Inferior parietal cortex (tissue), 1 donor: ENCODE measurements around the gene PLA2G10.
"Not testable (repeated sequence)": the region's sequence is repeated elsewhere in the genome, so short reads cannot be mapped to it uniquely, and the experiment has no call there.

Experiments used
- DNase-seq: peaks from one replicate; pipeline ENCODE4 v3.0.0-alpha.2; 2016; ENCODE audit errors: extremely low spot score

PLA2G10 gene, protein sequence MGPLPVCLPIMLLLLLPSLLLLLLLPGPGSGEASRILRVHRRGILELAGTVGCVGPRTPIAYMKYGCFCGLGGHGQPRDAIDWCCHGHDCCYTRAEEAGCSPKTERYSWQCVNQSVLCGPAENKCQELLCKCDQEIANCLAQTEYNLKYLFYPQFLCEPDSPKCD

DNA sequence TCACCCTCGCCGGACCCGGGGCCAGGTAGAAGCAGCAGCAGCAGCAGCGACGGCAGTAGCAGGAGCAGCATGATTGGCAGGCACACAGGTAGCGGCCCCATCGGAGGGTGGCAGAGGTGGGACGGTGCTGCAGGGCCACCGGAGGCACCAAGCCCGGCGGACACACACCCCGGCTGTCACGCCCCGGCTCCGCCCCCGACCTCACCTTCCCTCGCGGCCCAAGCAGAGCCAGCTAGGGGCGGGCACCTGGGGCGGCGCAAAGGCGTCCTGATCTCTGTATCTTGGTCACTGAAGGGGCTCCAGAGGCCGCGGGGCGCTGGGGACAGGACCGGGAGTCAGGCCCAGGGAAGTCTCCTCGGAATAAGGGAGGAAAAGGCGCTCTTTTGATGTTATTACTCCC, at the start of gene PLA2G10:
Gene PLA2G10 (minus strand): TSS at position 180 of the 400 bp plus-strand sequence. CDS start 79 bp downstream, at position 101.
- DNase-seq: not testable (repeated sequence)

DNA sequence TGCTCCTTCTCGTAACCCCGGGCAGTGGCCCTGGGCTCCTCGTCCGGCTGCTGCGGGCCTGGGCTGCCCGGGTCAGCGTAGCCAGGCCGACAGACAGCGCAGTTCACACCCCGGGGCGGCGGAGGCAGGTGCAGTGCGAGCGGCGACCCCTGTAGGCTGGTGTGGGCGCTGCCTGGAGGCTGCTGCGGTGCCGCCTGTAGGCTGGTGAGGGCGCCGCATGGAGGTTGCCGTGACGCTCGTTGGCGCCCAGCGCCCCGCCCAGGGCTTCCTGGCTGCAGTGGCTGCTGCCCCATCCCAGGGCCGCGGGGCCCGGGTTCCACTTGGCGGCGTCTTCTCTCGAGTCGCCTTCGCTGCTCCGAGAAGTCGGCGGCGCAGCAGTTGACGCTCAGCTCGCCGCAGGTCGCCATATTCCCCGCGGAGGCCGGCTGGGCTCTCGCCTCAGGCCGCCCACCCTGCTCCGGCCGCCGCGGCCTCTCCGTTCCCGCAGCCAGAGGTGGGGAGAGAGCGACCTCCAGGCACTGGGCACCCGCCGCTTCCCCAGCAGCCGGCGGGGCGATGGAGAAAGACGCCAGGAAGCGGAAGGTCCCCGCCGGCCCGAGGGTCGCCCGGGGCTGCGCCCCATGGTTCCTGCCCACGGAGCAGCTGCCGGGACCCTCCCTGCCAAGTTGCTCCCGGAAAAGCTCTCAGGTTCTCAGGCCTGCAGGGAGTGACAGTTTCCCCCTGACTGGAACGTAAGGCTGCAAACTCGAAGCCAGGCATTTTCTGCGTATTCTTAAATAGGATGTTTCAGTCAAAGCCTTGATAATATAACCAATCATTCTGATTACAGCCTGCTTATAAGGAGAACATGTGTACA, 48.4 kb upstream of the PLA2G10 start, which contains the start of gene NPIPA2:
Gene NPIPA2 (plus strand): TSS at position 261 of the 856 bp plus-strand sequence. CDS start 5,533 bp downstream, outside the sequence.
- DNase-seq: not testable (repeated sequence)

DNA sequence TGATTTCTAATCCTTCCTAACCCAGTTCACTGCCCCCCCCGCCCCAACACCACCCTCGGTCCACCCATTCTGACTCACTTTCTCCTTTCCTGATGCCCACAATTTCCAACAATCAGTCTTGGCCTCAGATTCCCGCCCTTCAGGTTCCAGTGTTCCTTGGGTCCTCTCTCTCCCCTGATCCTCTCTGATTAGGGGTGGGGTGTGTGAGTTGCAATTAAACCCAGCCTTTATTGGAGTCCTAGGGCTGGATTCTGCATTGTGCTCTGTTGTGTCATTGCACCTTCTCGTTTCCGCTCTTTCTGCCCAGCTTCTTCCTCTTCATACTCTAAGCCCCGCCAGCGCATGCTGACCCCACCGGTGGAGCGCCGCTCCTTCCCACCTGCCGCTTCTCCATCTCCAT, 47.7 kb upstream of the PLA2G10 start:
- not testable (repeated sequence) for DNase-seq

DNA sequence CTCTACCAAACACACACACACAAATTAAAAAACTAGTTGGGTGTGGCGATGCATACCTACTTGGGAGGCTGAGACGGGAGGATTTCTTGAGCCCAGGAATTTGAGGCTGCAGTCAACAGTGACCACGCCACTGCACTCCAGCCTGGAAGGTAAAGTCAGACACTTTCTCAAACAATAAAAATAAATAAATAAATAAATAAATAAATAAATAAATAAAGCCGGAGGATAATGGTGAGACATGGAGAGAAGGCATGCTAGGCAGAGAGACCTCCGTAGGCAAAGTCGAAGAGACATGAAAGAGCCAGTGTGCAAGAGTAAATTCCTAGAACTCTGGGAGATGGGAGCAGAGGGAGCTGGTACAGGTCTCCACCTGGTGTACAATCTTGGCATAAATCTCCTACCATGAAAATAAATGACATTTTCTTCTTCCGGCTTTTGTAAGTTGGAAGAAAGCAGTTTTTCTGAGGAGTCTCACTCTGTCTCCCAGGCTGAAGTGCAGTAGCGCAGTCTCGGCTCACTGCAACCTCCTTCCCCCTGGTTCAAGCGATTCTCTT, 46.8 kb upstream of the PLA2G10 start:
- not testable (repeated sequence) for DNase-seq

DNA sequence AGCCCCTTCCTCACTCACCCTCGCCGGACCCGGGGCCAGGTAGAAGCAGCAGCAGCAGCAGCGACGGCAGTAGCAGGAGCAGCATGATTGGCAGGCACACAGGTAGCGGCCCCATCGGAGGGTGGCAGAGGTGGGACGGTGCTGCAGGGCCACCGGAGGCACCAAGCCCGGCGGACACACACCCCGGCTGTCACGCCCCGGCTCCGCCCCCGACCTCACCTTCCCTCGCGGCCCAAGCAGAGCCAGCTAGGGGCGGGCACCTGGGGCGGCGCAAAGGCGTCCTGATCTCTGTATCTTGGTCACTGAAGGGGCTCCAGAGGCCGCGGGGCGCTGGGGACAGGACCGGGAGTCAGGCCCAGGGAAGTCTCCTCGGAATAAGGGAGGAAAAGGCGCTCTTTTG, 39.1 kb upstream of the PLA2G10 start:
- not testable (repeated sequence) for DNase-seq

DNA sequence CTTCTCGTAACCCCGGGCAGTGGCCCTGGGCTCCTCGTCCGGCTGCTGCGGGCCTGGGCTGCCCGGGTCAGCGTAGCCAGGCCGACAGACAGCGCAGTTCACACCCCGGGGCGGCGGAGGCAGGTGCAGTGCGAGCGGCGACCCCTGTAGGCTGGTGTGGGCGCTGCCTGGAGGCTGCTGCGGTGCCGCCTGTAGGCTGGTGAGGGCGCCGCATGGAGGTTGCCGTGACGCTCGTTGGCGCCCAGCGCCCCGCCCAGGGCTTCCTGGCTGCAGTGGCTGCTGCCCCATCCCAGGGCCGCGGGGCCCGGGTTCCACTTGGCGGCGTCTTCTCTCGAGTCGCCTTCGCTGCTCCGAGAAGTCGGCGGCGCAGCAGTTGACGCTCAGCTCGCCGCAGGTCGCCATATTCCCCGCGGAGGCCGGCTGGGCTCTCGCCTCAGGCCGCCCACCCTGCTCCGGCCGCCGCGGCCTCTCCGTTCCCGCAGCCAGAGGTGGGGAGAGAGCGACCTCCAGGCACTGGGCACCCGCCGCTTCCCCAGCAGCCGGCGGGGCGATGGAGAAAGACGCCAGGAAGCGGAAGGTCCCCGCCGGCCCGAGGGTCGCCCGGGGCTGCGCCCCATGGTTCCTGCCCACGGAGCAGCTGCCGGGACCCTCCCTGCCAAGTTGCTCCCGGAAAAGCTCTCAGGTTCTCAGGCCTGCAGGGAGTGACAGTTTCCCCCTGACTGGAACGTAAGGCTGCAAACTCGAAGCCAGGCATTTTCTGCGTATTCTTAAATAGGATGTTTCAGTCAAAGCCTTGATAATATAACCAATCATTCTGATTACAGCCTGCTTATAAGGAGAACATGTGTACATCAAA, 9.3 kb upstream of the PLA2G10 start, which contains the start of gene NPIPA3:
Gene NPIPA3 (plus strand): TSS at position 256 of the 856 bp plus-strand sequence. CDS start 5,533 bp downstream, outside the sequence.
- DNase-seq: not testable (repeated sequence)

DNA sequence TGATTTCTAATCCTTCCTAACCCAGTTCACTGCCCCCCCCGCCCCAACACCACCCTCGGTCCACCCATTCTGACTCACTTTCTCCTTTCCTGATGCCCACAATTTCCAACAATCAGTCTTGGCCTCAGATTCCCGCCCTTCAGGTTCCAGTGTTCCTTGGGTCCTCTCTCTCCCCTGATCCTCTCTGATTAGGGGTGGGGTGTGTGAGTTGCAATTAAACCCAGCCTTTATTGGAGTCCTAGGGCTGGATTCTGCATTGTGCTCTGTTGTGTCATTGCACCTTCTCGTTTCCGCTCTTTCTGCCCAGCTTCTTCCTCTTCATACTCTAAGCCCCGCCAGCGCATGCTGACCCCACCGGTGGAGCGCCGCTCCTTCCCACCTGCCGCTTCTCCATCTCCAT, 8.6 kb upstream of the PLA2G10 start:
- DNase-seq: not testable (repeated sequence)

DNA sequence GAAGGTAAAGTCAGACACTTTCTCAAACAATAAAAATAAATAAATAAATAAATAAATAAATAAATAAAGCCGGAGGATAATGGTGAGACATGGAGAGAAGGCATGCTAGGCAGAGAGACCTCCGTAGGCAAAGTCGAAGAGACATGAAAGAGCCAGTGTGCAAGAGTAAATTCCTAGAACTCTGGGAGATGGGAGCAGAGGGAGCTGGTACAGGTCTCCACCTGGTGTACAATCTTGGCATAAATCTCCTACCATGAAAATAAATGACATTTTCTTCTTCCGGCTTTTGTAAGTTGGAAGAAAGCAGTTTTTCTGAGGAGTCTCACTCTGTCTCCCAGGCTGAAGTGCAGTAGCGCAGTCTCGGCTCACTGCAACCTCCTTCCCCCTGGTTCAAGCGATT, 7.8 kb upstream of the PLA2G10 start:
- not testable (repeated sequence) for DNase-seq

DNA sequence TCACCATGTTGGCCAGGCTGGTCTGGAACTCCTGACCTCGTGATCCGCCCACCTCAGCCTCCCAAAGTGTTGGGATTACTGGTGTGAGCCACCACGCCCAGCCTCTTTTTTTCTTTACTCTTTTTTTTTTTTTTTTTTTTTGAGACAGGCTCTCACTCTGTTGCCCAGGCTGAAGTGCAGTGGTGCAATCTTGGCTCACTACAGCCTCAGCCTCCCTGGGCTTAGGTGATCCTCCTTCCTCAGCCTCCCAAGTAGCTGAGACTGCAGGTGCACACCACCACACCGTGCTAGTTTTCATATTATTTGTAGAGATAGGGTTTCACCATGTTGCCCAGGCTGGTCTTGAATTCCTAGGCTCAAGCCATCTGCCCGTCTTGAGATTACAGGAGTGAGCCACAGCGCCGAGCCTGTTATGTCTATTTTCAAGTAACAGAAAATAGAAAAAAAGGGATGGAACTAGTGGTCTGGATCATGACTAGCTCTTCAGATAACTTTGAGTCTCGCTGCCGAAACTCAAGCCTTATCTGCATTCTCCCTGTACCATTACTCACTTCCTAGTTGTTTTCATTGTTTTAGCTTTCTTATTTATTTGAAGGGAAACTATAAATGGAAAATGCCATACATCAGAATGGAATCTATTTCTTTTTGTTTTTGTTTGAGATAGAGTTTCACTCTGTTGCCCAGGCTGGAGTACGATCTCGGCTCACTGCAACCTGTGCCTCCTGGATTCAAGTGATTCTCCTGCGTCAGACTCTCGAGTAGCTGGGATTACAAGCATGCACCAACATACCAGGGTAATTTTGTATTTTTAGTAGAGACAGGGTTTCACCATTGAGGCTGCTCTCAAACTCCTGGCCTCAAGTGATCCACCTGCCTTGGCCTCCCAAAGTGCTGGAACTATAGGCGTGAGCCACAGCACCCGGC, 8.0 kb downstream of the PLA2G10 start:
- DNase-seq: not testable (repeated sequence)

DNA sequence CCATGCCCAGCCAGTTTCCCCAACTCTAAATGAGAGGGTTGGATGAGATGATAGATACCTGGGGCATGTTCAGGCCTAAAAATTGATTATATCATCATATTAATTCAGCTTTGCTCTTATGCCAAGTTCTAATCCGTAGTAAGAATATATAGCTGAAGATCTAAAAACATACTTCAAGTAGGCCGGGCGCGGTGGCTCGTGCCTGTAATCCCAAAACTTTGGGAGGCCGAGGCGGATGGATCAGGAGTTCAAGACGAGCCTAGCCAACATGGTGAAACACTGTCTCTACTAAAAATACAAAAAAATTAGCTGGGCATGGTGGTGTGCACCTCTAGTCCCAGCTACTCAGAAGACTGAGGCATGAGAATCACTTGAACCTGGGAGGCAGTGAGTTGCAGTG, 12.0 kb downstream of the PLA2G10 start:
- DNase-seq: no peak

DNA sequence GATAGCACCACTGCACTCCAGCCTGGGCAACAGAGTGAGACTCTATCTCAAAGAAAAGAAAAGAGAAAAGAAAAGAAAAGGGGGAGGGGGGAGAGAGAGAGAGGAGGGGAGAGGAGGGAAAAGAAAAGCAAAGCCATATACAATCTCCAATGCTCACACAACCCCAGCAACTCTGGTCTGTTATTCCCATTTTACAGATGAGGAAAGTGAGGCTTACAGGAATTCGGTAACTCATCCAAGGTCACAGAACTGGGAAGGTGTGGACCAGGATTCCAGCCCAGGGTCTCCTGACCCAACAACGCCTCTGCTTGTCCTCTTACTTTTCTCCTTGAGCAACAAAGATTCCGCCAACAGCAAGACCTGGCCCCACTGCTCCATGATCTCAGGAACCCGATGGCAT, 13.0 kb downstream of the PLA2G10 start:
- DNase-seq: no peak

DNA sequence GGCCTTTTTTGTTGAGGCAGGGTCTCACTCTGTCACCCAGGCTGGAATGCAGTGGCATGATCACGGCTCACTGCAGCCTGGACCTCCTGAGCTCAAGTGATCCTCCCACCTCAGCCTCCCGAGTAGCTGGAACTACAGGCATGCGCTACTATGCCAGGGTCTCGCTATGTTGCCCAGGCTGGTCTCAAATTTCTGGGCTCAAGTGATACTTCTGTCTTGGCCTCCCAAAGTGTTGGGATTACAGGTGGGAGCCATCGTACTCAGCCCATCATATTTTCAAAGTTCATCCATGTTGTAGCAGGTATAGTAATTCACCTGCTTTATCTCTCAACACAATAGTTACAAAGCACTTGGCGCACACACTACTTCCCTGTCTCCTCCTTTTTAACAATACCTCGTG, 13.7 kb downstream of the PLA2G10 start:
- DNase-seq: not testable (repeated sequence)

DNA sequence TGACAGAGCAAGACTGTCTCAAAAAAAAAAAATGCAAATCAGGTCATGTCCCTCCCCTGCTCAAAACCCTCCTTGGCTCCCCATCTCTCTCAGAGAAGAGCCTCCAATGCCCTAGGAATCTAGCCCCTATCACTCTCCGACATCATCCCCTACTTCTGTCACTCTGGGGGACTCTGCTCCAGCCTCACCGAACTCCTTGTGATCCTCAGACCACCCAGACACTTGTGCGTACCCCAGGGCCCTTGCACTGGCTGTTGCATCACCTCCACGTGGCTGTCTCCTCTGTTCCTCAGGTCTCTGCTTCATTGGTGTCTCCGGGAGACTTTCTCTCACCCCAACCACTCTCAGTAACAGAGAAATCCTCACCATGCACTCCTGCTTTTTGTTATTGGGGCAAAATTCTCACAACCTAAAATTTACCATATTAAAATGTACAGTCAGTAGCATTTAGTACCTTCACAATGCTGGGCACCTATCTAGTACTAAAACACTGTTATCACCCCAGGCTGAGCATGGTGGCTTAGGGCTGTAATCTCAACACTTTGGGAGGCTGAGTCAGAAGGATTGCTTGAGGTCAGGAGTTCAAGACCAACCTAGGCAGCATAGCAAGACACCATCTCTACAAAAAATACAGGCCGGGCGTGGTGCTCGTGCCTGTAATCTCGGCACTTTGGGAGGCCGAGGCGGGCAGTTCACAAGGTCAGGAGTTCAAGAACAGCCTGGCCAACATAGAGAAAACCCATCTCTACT, 15.2 kb downstream of the PLA2G10 start:
- no peak for DNase-seq

DNA sequence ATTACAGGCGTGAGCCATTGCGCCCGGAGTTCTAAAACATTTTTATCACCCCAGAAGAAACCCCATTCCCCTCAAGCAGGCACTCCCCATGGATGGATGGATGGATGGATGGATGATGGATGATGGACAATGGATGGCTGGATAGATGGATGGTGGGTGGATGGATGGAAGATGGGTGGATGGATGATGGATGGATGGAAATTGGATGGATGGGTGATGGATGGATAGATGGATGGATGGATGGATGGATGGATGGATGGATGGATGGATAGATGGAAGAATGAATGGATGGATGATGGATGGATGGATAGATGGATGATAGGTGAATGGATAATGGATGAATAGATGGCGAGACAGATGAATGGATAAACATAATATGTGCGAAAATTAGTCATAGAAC, 16.5 kb downstream of the PLA2G10 start:
- no peak for DNase-seq

DNA sequence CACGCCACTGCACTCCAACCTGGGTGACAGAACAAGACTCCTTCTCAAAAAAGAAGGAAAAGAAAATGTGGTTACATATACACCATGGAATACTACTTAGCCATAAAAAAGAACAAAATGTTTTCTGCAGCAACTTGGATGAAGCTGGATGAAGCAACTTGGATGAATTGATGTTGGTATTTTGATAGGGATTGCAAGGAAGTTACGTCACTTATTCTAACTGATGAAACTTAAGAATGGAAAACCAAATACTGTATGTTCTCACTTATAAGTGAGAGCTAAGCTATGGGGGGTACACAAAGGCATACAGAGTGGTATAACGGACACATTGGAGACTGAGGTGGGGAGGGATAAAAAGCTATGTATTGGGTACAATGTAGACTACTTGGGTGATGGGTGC, 17.5 kb downstream of the PLA2G10 start:
- DNase-seq: no peak

DNA sequence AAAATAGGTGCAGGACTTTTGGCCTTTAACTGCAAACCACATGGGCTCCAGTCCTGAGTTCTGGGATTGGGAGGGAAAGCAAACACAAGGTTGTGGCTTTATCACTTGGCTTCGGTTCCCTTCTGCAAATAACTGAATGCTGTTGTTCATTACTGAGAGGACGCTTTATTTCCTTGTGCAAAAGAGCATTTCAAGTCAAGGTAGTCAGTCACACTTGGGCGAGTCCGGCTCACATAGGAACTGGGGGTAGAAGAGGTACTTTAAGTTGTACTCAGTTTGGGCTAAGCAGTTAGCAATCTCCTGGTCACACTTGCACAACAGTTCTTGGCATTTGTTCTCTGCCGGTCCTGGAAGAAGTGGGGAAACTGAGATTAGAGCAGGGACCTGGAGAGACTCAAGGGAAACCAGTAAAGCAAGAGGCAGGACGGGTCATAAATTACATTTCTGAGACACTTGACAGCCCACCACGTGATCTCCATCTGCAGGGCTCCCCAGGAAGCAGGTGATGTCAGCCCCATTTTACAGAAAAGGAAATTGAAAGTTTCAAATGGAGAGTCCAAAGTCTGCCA, 21.6 kb downstream of the PLA2G10 start:
- no peak for DNase-seq

DNA sequence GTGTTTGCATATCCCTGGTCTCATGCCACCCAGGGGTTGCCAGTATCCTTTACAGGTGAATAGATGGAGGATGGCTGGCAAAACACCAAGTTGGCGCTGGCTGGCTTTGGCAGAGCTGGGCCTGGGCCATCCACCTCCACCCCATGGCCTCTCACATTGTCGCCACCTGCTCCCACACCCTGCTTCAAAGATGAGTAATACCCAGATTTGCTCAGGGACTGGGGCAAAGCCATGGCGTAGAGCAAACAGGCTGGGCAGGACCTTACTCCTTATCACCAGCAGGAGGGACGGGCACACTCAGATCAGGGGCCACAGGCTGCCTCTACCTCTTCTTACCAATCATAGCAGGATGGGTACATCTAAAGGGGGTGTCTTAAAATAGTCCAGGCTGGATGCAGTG, 24.3 kb downstream of the PLA2G10 start:
- DNase-seq: no peak

DNA sequence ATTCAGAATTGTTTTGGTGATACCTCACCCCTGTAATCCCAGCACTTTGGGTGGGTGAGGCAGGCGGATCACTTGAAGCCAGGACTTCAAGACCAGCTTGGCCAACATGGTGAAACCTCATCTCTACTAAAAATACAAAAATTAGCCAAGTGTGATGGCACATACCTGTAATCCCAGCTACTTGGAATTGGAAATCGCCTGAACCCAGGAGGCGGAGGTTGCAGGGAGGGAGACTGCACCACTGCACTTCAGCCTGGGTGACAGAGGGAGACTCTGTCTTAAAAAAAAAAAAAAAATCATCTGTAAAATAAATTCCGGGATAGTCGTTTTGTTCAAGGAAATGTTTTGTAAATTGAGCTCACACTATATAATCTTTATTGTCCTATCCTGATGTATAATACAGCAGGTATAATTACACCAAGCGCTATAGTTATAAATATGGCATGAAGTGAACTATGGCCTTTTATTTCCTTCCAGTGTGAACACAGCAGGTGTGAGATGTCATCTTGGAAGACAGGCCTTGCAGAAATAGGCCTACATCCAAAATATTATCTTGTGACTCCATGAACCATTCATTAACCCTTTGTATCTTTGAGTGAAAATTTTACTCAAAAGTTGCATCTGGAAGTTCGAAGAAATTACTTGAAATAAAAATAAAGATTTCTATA, 25.4 kb downstream of the PLA2G10 start:
- DNase-seq: no peak
